ENCODE results near the gene DBH. TPM values are rescaled to one million over a fixed set of nuclear protein-coding genes. Genes with fewer than 3 reads are reported as not detected.

The DBH gene
- total RNA-seq, 2 experiments from 2014 or later, result not detected

DNA sequence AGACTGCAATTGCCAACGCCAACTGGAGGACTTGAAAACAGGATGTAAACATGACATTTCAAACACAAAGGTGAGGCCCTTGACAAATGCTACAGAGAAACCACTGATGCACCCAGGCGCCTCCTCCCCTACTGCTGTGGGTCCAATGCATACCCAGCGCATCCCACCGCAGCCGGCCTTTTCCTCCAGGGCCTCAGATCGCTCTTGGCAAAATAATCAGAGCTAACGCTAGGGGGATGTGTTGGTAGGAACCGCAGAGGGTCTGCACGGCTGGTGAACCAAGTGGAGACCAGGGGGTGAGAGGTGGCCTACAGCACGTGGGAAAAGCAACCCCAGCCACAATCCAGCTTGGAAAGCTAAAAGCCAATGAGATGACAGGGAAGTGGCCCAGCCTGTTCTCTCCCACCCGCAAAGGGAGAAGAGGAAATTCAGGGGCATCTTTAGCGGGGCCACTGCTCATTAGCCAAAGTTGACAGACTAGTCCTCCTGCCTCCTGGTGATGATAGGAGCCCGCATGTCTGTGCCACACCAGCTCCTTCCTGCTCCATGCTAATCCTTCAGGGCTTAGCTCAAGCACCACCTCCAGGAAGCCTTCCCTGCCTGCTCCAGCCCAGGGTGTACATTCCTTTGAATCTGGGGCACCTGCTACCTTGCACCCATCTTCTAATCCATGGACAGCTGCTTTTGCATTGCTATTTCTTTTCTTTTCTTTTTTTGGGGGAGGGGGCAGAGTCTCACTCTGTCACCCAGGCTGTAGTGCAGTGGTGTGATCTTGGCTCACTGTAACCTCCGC, 32.8 kb upstream of the DBH start:
- no peaks in the 10 kb centered on the region for H3K9me3 ChIP-seq (ENCODE audit: low read length)
- POLR2A ChIA-PET, result no interaction called here
- H3K4me1 ChIP-seq (ENCODE audit: insufficient read depth, low read length, poor library complexity, severe bottlenecking), result peaks cover 12% of the 10 kb centered on the region
- H3K36me3 ChIP-seq (ENCODE audit: insufficient read depth, low read length), result no peaks in the 10 kb centered on the region
- H3K9me2 ChIP-seq (ENCODE audit: insufficient read depth, low read length), result no peaks in the 10 kb centered on the region
- H2AFZ ChIP-seq (ENCODE audit: low read length), result no peak overlapping the region
- no peaks in the 10 kb centered on the region for H3K79me2 ChIP-seq (ENCODE audit: insufficient read depth, low read depth, low read length)
- no peak overlapping the region for H3K4me2 ChIP-seq (ENCODE audit: low read length)
- TF ChIP-seq, protein P1, sequence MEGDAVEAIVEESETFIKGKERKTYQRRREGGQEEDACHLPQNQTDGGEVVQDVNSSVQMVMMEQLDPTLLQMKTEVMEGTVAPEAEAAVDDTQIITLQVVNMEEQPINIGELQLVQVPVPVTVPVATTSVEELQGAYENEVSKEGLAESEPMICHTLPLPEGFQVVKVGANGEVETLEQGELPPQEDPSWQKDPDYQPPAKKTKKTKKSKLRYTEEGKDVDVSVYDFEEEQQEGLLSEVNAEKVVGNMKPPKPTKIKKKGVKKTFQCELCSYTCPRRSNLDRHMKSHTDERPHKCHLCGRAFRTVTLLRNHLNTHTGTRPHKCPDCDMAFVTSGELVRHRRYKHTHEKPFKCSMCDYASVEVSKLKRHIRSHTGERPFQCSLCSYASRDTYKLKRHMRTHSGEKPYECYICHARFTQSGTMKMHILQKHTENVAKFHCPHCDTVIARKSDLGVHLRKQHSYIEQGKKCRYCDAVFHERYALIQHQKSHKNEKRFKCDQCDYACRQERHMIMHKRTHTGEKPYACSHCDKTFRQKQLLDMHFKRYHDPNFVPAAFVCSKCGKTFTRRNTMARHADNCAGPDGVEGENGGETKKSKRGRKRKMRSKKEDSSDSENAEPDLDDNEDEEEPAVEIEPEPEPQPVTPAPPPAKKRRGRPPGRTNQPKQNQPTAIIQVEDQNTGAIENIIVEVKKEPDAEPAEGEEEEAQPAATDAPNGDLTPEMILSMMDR (conservative IDR thresholded peaks at IDR 0.05; ENCODE audit: low read length), result no peak
- no peak for TF ChIP-seq EZH2phosphoT487 (IDR thresholded peaks at IDR 0.05; ENCODE audit: borderline replicate concordance, low read depth, low read length)
- H4K20me1 ChIP-seq (ENCODE audit: insufficient read depth, low read length), result no peaks in the 10 kb centered on the region
- no peak overlapping the region for H3K27ac ChIP-seq (ENCODE audit: low read depth, low read length, poor library complexity, severe bottlenecking)
- no TSS peak for BruUV-seq (replicated peaks)
- CTCF ChIA-PET (ENCODE audit: unreplicated experiment), result no interaction called here
- H3K4me3 ChIP-seq (ENCODE audit: low read depth, low read length, poor library complexity, severe bottlenecking), result no peak overlapping the region
- intact Hi-C loops (cut with micrococcal nuclease; ENCODE audit: unreplicated experiment), result no loop called here
- DNase-seq (ENCODE audit: low spot score), result no peak

DNA sequence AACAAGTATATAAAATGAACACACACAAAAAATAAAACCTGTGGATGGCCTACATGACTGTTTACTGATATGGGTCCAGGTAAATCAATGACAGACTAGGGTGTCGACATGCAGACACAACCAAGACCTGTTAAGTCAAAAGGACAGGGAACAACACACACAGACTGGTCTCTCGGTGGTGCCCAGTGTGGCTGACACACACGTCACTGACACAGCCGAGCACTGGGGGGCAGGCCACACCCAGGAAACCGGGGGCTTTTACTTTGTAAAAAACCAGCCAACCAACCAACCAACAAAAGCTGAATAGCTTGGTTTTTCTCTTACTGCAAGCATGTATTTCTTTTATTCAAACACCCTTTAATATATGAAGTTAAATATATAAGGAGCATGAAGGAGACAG, 31.9 kb upstream of the DBH start:
- intact Hi-C loops (cut with micrococcal nuclease; ENCODE audit: unreplicated experiment), result loop anchor here (2.0 kb wide), 1 partner anchor 123 kb away; no protein-coding TSS in a partner anchor
- H4K20me1 ChIP-seq (ENCODE audit: insufficient read depth, low read length), result no peaks in the 10 kb centered on the region
- peak; percentile 65 for DNase-seq (ENCODE audit: low spot score)
- no peak overlapping the region for H3K27ac ChIP-seq (ENCODE audit: low read depth, low read length, poor library complexity, severe bottlenecking)
- H3K4me3 ChIP-seq (ENCODE audit: low read depth, low read length, poor library complexity, severe bottlenecking), result no peak overlapping the region
- ChIA-PET POLR2A (no interaction called here), CTCF (ENCODE audit: unreplicated experiment) (no interaction called here)
- H3K4me2 ChIP-seq (ENCODE audit: low read length), result peak overlapping the region; percentile 52
- no peaks in the 10 kb centered on the region for H3K79me2 ChIP-seq (ENCODE audit: insufficient read depth, low read depth, low read length)
- H3K36me3 ChIP-seq (ENCODE audit: insufficient read depth, low read length), result no peaks in the 10 kb centered on the region
- BruUV-seq (replicated peaks), result no TSS peak
- no peaks in the 10 kb centered on the region for H3K9me2 ChIP-seq (ENCODE audit: insufficient read depth, low read length)
- peaks cover 12% of the 10 kb centered on the region for H3K4me1 ChIP-seq (ENCODE audit: insufficient read depth, low read length, poor library complexity, severe bottlenecking)
- TF ChIP-seq, protein P1 (conservative IDR thresholded peaks at IDR 0.05; ENCODE audit: low read length), result peak; percentile 76
- no peak for TF ChIP-seq EZH2phosphoT487 (IDR thresholded peaks at IDR 0.05; ENCODE audit: borderline replicate concordance, low read depth, low read length)
- peak overlapping the region; percentile 63; the same call in 1 of the 2 replicates for H2AFZ ChIP-seq (ENCODE audit: low read length)
- no peaks in the 10 kb centered on the region for H3K9me3 ChIP-seq (ENCODE audit: low read length)

DNA sequence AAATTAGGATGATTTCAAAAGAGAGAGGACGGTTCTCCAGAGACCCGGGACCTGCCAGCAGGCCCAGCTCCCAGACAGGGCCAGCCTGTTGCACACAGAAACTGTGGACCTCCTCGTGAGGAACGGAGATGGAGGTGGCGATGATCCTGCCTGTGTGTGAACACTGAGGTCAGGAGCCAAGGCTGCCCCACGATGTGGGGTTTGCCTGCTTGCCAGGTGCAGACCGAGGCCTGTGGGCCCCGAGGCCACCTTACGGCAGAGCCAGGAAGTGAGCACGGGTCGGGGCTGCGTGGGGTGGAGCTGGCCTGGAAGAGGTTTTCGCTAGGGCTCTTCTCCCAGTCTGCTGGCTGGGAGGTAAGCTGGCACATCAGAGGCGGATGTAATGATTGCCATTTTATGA, 31.3 kb upstream of the DBH start:
- Histone ChIP-seq H3K36me3 (ENCODE audit: insufficient read depth, low read length) (no peaks in the 10 kb centered on the region), H3K9me3 (ENCODE audit: low read length) (no peaks in the 10 kb centered on the region), H2AFZ (ENCODE audit: low read length) (peak overlapping the region; percentile 63; the same call in 1 of the 2 replicates), H3K79me2 (ENCODE audit: insufficient read depth, low read depth, low read length) (no peaks in the 10 kb centered on the region), H3K9me2 (ENCODE audit: insufficient read depth, low read length) (no peaks in the 10 kb centered on the region), H3K4me3 (ENCODE audit: low read depth, low read length, poor library complexity, severe bottlenecking) (no peak overlapping the region), H4K20me1 (ENCODE audit: insufficient read depth, low read length) (no peaks in the 10 kb centered on the region), H3K4me1 (ENCODE audit: insufficient read depth, low read length, poor library complexity, severe bottlenecking) (peaks cover 12% of the 10 kb centered on the region), H3K4me2 (ENCODE audit: low read length) (peak overlapping the region; percentile 52), H3K27ac (ENCODE audit: low read depth, low read length, poor library complexity, severe bottlenecking) (no peak overlapping the region)
- CTCF ChIA-PET (ENCODE audit: unreplicated experiment), result no interaction called here
- BruUV-seq (replicated peaks), result no TSS peak
- TF ChIP-seq, protein P1 (conservative IDR thresholded peaks at IDR 0.05; ENCODE audit: low read length), result no peak
- POLR2A ChIA-PET, result no interaction called here
- intact Hi-C loops (cut with micrococcal nuclease; ENCODE audit: unreplicated experiment), result loop anchor here (2.0 kb wide), 1 partner anchor 122 kb away; no protein-coding TSS in a partner anchor
- peak; percentile 44 for DNase-seq (ENCODE audit: low spot score)
